CD4-positive, alpha-beta T cell (primary cell): ENCODE measurements around the gene MAMLD1. TPM values are rescaled to one million over a fixed set of nuclear protein-coding genes. Genes with fewer than 3 reads are reported as not detected.

ENCODE experiments used
- ATAC-seq: fragments of 200-7000 bp; cut with Tn5 transposase; one replicate; pipeline ENCODE4 v1.10.0; 2022; ENCODE audit warnings: mild to moderate bottlenecking; ENCODE audit not compliant: poor library complexity
- CTCF ChIA-PET: fragments of 350-600 bp; sonication (Branson Sonifier 250); formaldehyde crosslinking; loops from one replicate; lab custom pipeline; 2021; ENCODE audit warnings: antibody characterized with exemption, inconsistent platforms; lab: Charles Lee
- POLR2A ChIA-PET: fragments of 350-600 bp; sonication (Branson Sonifier 250); formaldehyde crosslinking; loops from one replicate; lab custom pipeline; 2021; ENCODE audit warnings: antibody characterized with exemption, inconsistent platforms; lab: Charles Lee
- DNase-seq, 14 experiments: peaks; one replicate each; pipeline ENCODE4 v3.0.0-alpha.2; 2013 to 2020; ENCODE audit warnings: mixed read lengths in 2 of 14
- H3K27ac ChIP-seq, 2 donors: one replicate each; pipeline versions ENCODE4 v1.5.1 to v1.7.0; 2013; ENCODE audit warnings: low read length in 2 of 2, low read depth in 1 of 2, mild to moderate bottlenecking in 1 of 2
- H3K27me3 ChIP-seq, 2 experiments: 1 replicate in 1 of 2; 2 replicates in 1 of 2; pipeline versions ENCODE4 v1.6.1 to v1.7.0; 2013; ENCODE audit warnings: low read length in 2 of 2, control low read depth in 1 of 2, mild to moderate bottlenecking in 1 of 2, moderate library complexity in 1 of 2; ENCODE audit not compliant: insufficient read depth in 2 of 2, control insufficient read depth in 1 of 2
- H3K36me3 ChIP-seq: one replicate; pipeline ENCODE4 v1.6.1; 2013; ENCODE audit warnings: low read length, control low read depth; ENCODE audit not compliant: insufficient read depth
- H3K4me1 ChIP-seq: one replicate; pipeline ENCODE4 v1.6.1; 2013; ENCODE audit warnings: low read length, control low read depth; ENCODE audit not compliant: insufficient read depth
- H3K4me3 ChIP-seq: one replicate; pipeline ENCODE4 v1.5.1; 2013; ENCODE audit warnings: mild to moderate bottlenecking, low read length, moderate library complexity
- H3K9me3 ChIP-seq, 2 experiments: 1 replicate in 1 of 2; 2 replicates in 1 of 2; pipeline versions ENCODE4 v1.6.1 to v1.7.0; 2013; ENCODE audit warnings: low read length in 2 of 2, mild to moderate bottlenecking in 2 of 2, control low read depth in 1 of 2, moderate library complexity in 1 of 2; ENCODE audit not compliant: control insufficient read depth in 1 of 2, insufficient read depth in 1 of 2
- H3K27ac Mint-ChIP-seq: one replicate; pipeline ENCODE4 v1.8.0; 2020; ENCODE audit warnings: mixed read lengths
- H3K27me3 Mint-ChIP-seq: one replicate; pipeline ENCODE4 v1.8.0; 2021; ENCODE audit warnings: mixed read lengths
- H3K36me3 Mint-ChIP-seq: one replicate; pipeline ENCODE4 v1.8.0; 2021; ENCODE audit warnings: low read depth, mixed read lengths
- H3K4me1 Mint-ChIP-seq: one replicate; pipeline ENCODE4 v1.8.0; 2021; ENCODE audit warnings: low read depth, mixed read lengths
- H3K4me3 Mint-ChIP-seq: one replicate; pipeline ENCODE4 v1.8.0; 2020; ENCODE audit warnings: mild to moderate bottlenecking, mixed read lengths
- H3K9me3 Mint-ChIP-seq: one replicate; pipeline ENCODE4 v1.8.0; 2020; ENCODE audit warnings: mixed read lengths
- intact Hi-C, 2 experiments: fragments of 100-400 bp; cut with DNase I in 1 of 2; cut with micrococcal nuclease in 1 of 2; formaldehyde crosslinking; loops; one replicate each; pipeline versions ENCODE4 v1.15.1 to v1.9.0; 2023 to 2025; cut with DNase I, micrococcal nuclease
- total RNA-seq, 174 experiments: library from RNA in 2 of 174; stranded (reverse) in 2 of 174; gene quantifications; one replicate each; pipeline ENCODE4 v1.2.3 and lab custom pipeline; 2021 to 2026
- TF ChIP-seq, protein P1 (sequence below): fragments of 200-600 bp; IDR thresholded peaks from one replicate; pipeline ENCODE4 v1.8.0; 2022; ENCODE audit warnings: antibody characterized with exemption, mild to moderate bottlenecking

The MAMLD1 gene
- total RNA-seq, 2 experiments from 2014 or later = 0.45 to 0.96 TPM

DNA sequence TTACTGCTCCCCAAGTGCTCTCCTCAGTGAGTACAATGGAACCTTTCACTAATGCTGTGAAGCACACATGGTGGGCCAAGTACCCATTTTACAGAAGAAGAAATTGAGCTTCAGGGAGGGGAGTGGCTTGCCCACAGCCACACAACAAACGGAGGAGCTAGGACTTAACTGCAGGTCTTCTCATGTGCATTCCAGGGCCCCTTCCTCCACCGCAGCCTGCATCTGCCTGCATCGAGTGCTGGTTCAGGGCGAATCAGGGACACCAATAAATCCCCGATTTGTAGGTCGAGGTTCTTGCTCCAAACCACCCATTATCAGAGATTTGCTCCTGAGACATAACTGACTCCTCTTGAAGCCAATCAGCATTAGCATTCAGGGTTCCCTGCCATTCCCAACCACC is 100.9 kb downstream of the MAMLD1 start:
- no peak overlapping the region for H3K4me3 ChIP-seq
- no peaks in the 10 kb centered on the region for H3K36me3 ChIP-seq
- Mint-ChIP-seq H3K4me3 (no peak overlapping the region), H3K36me3 (no peaks in the 10 kb centered on the region), H3K27me3 (no peaks in the 10 kb centered on the region), H3K4me1 (peaks cover 7% of the 10 kb centered on the region), H3K27ac (no peak overlapping the region), H3K9me3 (no peaks in the 10 kb centered on the region)
- intact Hi-C loops = no loop called here
- no peak overlapping the region for H3K27ac ChIP-seq
- ChIA-PET POLR2A (no interaction called here), CTCF (no interaction called here)
- ATAC-seq = no peak
- peaks cover 4% of the 10 kb centered on the region for H3K4me1 ChIP-seq
- TF ChIP-seq, protein P1, sequence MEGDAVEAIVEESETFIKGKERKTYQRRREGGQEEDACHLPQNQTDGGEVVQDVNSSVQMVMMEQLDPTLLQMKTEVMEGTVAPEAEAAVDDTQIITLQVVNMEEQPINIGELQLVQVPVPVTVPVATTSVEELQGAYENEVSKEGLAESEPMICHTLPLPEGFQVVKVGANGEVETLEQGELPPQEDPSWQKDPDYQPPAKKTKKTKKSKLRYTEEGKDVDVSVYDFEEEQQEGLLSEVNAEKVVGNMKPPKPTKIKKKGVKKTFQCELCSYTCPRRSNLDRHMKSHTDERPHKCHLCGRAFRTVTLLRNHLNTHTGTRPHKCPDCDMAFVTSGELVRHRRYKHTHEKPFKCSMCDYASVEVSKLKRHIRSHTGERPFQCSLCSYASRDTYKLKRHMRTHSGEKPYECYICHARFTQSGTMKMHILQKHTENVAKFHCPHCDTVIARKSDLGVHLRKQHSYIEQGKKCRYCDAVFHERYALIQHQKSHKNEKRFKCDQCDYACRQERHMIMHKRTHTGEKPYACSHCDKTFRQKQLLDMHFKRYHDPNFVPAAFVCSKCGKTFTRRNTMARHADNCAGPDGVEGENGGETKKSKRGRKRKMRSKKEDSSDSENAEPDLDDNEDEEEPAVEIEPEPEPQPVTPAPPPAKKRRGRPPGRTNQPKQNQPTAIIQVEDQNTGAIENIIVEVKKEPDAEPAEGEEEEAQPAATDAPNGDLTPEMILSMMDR = no peak
- no peaks in the 10 kb centered on the region for H3K27me3 ChIP-seq
- no peak for DNase-seq
- H3K9me3 ChIP-seq = no peaks in the 10 kb centered on the region

DNA sequence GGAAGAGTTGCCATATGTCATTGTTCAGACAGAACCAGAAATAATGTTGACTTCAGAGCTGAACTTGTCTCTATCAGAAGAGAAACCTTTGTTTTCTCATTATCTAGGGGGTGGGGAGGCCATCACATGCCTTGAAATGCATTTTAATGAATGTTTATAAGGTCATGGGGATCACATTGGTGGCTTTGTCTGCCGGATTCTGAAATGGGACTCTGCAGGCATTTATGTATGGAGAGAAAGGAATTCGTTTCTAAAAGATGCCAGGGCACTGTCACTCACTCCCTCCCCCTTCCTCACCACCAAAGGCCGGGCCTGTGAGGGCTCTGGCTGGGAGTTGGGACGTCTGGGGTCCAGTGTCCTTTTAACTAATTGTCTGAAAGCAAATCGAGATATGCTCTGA is 102.2 kb downstream of the MAMLD1 start:
- no peaks in the 10 kb centered on the region for H3K4me1 Mint-ChIP-seq
- no peaks in the 10 kb centered on the region for H3K36me3 Mint-ChIP-seq
- Histone ChIP-seq H3K27me3 (no peaks in the 10 kb centered on the region), H3K9me3 (no peaks in the 10 kb centered on the region), H3K27ac (no peak overlapping the region), H3K36me3 (no peaks in the 10 kb centered on the region), H3K4me1 (no peaks in the 10 kb centered on the region), H3K4me3 (no peak overlapping the region)
- H3K9me3 Mint-ChIP-seq = no peaks in the 10 kb centered on the region
- DNase-seq (no peak), ATAC-seq (no peak)
- H3K4me3 Mint-ChIP-seq = no peak overlapping the region
- TF ChIP-seq, protein P1 = no peak
- H3K27ac Mint-ChIP-seq = no peak overlapping the region
- CTCF ChIA-PET = no interaction called here
- POLR2A ChIA-PET = no interaction called here
- intact Hi-C loops = no loop called here
- no peaks in the 10 kb centered on the region for H3K27me3 Mint-ChIP-seq

DNA sequence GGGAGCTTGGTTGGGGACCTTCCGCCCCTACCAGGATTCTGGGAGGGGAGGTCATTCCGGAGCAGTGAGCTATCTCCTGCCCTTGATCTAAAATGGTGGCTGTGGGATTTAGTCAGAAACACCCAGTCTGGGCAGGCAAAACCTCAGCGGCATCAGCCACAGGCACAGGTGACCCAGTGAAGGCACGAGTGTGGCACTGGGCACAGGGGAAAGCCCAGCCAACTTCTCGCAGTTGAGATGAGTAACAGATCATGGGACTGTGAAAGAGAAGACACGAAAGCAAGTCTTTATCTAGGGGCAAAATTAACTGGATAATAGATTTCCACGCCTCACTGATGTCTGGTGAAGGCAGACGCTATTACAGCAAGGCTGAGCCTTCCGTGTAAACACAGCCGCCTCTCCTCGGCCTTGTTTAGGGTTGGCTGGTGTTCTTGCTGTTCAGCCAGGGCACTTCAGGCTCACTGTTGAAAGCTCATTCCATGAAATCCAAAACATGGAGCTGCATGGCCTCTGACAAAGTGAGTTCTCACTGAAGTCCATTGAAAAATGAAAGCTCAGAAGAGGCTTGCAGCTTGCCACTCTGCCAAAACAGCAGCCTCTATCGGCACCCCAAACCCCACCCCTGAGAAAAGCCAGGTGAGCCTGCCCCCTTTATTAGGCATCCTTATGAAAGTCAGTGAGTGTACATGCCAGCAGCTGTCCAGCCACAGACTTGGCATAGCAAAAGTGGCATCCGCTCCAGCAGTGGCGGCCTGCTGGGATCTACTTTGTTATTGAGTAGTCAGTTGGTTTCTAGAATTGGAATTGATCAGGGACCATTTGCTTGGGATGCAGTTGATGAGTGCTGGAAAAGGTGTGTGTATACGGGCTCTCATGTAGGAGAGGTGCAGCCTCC is 103.0 kb downstream of the MAMLD1 start:
- no peaks in the 10 kb centered on the region for H3K27me3 ChIP-seq
- Mint-ChIP-seq H3K27ac (no peak overlapping the region), H3K36me3 (no peaks in the 10 kb centered on the region), H3K9me3 (no peaks in the 10 kb centered on the region), H3K4me1 (no peaks in the 10 kb centered on the region), H3K27me3 (no peaks in the 10 kb centered on the region), H3K4me3 (no peak overlapping the region)
- no peak overlapping the region for H3K4me3 ChIP-seq
- ChIA-PET POLR2A (no interaction called here), CTCF (no interaction called here)
- DNase-seq (no peak), ATAC-seq (no peak)
- no peak overlapping the region for H3K27ac ChIP-seq
- no peaks in the 10 kb centered on the region for H3K4me1 ChIP-seq
- TF ChIP-seq, protein P1 = no peak
- H3K9me3 ChIP-seq = no peaks in the 10 kb centered on the region
- no peaks in the 10 kb centered on the region for H3K36me3 ChIP-seq
- intact Hi-C loops = no loop called here
